Hematopoietic multipotent progenitor cell treated with erythropoietin and hydrocortisone succinate and interleukin-3 and kit ligand, for 15 days (in vitro differentiated cells): ENCODE data around the gene FAM149A.

Experiments used
- DNase-seq: peaks from one replicate; pipeline ENCODE4 v3.0.0-alpha.2; 2015; ENCODE audit warnings: low spot score

Gene FAM149A

DNA sequence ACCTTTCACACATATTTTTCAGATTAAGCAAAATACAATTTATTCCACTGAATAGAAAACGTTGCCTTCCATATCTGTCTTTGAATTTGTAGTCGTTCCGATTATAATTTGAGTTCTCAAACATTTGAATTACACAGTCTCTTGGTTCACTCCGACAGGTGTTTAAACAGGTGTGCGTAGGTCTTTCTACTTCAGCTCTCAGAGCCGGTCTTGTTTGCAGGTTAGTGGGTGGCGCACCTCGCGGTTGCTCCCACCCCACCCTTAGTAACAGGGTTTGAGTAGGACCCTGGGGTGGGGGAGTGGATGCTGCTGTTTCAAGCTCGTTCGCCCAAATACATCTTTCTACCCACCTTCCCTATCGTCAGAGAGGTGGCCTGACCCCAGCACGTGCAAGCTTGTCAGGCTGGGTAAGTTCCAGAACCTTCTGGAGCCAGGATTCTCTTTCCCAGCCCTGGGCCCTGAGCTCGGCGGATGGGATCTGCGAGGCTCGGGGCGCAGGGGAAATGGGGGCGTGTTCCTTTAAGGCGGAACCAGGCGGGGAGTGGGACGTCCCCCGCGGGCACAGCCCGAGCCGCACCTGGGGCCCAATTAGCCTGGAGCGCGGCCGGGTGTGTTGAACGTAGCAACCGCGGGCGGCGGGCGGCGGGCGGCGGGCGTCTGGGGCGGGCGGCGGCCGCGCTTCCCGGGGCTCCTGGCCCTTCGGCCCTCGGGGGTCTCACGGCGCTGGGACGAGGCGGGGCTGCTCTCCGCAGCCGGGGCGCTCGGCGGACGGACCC is at the start of gene FAM149A:
TSS of gene FAM149A (plus strand) at position 591 of the 776 bp plus-strand sequence.
- DNase-seq: no peak

GRCh38 chr4:186058253-186058979 is 46.1 kb upstream of the FAM149A start:
- no peak for DNase-seq

DNA sequence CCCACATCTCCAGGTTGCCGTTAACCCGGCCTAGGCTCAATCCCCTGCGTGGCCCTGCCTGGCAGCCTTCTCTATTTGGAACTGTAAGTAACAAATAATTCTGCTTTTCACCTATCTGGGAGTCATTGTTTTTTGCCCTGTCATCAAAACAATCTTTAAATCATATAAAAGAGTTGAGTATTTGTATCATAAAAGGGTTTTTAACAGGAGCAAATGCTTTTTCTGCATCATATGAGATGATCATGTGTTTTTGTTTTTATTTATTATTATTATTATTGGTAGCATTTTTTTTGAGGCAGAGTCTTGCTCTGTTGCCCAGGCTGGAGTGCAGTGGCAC is 45.6 kb upstream of the FAM149A start:
- no peak for DNase-seq

GRCh38 chr4:186061921-186062320 is 42.6 kb upstream of the FAM149A start:
- DNase-seq: no peak

- peak; percentile 22 for DNase-seq
Observed at GRCh38 chr4:186067757-186068385, 36.6 kb upstream of the FAM149A start.

GRCh38 chr4:186068581-186069348 is 35.7 kb upstream of the FAM149A start, which contains the start of gene TLR3:
Gene TLR3 (plus strand): TSS chr4:186069156. CDS start chr4:186076620, 7,464 bp downstream.
- peak; percentile 19 for DNase-seq

- DNase-seq: no peak
Observed at GRCh38 chr4:186069729-186070128, 34.8 kb upstream of the FAM149A start.

DNA sequence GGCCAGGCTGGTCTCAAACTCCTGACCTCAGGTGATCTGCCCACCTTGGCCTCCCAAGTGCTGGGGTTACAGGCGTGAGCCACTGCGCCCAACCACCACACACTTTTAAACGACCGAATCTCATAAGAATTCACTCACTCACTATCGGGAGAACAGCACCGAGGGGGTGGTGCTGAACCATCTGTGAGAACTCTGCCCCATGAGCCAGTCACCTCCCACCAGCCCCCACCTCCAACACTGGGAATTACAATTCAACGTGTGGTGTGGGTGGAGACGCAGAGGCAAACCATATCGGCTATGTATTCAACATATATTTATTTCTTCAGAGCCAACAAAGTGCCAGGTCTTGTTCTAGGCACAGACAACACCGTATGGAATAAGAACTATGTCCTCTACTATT is 32.0 kb upstream of the FAM149A start:
- DNase-seq: no peak

- DNase-seq: no peak
Observed at GRCh38 chr4:186074189-186074588, 30.3 kb upstream of the FAM149A start.

GRCh38 chr4:186078981-186079638 is 25.4 kb upstream of the FAM149A start:
- no peak for DNase-seq

DNA sequence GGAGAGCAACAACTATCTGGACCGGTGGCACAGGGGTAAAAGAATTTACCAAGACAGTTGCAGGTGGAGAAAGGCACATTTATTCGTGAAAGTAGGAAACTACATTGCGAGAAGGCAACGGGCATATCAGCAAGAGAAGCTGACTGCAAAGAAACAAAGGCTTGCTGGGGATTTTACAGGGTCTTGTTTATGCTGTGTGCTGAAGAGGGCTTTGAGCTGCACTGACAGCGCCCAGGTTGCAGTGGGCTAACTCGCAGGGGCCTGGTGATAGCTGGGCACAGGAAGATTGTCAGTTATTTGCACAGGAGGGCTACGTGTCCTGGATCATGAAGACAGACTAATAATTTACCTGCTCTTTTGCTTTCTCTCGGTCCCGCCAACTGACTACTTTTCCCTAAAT is 24.8 kb upstream of the FAM149A start:
- no peak for DNase-seq

- no peak for DNase-seq
Observed at GRCh38 chr4:186081202-186081807, 23.2 kb upstream of the FAM149A start.

- DNase-seq: no peak
Observed at GRCh38 chr4:186082221-186082620, 22.3 kb upstream of the FAM149A start.

DNA sequence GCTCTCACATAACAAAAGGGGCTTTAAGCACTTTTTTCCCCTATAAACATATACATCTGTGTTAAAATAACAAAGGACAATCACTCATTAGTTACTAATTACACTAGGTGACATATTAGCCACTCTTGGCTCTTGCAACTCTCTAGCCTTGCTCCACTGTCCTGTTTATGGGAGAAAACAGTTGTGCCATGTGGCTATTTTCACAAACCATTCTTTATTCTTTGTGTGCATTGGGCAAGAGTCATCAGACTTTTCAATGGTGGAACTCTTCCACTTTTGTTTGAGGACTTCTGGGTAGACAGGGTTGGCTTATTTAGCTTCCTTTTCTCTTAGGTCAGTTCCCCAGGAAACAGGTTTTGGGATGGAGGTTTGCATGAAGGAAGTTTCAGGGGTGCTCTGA is 16.0 kb upstream of the FAM149A start:
- no peak for DNase-seq

DNA sequence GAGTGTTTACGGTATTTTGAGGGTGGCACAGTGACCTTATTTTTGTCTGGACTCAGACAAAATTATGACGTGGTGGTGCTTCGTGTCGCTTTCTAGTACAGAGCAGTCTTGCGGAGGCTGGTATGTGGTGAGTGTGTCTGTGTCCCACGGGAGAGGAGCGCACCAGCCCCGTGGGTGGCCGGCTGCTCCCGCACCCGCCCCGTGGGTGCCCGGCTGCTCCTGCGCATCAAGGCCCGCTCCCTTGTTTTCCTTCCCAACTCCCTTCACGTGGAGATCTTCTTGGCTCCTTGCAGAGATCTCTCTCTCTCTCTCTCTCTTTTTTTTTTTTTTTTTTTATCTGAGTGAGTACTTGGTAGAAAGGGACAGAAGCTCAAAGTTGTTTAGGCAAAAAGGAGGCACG is 12.2 kb upstream of the FAM149A start:
- DNase-seq: no peak

GRCh38 chr4:186095406-186095805 is 9.1 kb upstream of the FAM149A start:
- no peak for DNase-seq

DNA sequence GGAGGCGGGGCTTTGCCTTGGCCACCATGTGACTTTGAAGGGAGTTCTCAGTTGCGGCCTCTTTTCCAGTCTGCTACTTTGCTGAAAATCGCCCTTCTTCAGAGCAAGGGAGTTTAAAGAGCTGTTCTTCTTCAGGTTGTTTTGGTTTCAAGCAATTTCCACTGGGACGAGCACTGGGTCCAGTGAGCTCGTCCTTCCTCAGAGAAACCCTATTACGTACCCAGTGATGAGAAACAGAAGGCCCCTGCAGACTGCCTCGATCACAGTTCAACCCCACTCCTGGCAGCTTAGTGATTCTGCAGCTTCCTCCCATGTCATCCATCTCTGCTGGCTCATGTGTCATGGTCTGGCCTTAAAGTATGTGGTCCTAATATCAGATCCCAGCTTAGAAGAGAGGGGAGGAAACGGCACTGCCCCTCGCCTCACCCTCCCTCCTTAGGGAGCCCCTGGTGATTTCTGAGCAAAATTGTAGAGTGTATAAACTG is 7.8 kb upstream of the FAM149A start:
- no peak for DNase-seq

GRCh38 chr4:186097386-186097785 is 7.1 kb upstream of the FAM149A start:
- DNase-seq: no peak

DNA sequence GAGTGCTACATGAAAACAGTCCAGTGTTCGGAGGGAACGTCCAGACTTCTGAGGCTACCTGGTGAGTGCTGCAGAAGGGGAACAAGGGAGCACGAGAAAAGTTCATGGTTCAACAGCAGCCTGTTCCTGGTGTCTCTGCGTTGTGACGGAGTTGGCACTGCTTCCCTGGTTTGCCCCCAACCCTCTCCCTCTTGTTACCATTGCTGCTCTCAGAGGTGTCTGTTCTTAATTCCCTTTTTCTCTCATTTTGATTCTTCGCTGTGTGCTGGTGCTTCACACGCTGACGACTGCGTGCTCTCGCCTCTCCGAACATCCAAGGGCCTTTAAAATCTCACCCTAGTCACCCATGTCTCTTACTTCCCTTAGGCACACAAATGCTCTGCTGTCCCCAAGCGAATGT is 1.6 kb upstream of the FAM149A start:
- DNase-seq: no peak

DNA sequence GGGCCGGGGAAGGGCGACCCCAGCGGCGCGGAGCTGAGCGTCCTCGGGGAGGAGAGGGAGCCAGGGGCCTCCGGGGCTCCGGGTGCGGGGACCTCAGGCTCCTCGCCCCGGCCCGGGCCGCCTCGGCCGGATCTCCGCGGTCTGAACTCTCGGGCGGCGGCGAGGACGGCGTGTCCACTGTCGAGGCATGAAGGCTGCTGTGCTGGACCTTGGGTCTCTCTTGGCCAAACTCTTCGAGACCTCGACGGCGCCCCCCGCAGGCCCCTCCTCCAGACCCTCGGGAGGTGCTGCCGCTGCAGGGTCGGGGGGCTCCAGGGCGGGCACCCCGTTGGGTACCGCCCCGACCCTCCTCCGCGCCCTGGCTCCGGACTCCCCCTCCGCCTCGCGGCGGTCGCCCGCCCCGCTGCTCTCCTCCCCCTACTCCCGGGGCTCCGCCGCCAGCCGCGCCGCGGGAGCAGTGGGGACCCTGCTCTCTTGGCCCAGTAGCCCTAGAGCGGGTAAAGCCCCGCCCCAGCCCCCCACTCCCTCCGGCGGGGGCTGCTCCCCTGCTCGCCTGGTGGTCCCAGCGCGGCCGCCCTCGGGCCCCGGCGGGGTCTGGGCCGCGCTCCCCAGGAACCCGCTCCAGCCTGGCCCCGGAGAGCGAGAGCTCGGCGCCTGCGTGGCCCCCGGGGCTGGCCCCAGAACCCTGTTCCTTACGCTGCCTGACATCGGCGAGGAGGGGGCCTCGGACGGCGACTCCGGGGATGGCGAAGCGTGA is 564 bp downstream of the FAM149A start:
- no peak for DNase-seq
